Stimulated activated CD4-positive, alpha-beta T cell treated with anti-CD3 and anti-CD28 coated beads, TNF-alpha, amount 100 ng/mL, for 1 hour (primary cell): ENCODE measurements around the gene TAF12.
"Not testable (repeated sequence)": the region's sequence is repeated elsewhere in the genome, so short reads cannot be mapped to it uniquely, and the experiment has no call there.

ENCODE experiments used
- DNase-seq, 3 donors: peaks; one replicate each; pipeline ENCODE4 v3.0.0-alpha.2; 2020; ENCODE audit warnings: low read depth in 3 of 3, low spot score in 1 of 3

Gene TAF12, protein sequence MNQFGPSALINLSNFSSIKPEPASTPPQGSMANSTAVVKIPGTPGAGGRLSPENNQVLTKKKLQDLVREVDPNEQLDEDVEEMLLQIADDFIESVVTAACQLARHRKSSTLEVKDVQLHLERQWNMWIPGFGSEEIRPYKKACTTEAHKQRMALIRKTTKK

DNA sequence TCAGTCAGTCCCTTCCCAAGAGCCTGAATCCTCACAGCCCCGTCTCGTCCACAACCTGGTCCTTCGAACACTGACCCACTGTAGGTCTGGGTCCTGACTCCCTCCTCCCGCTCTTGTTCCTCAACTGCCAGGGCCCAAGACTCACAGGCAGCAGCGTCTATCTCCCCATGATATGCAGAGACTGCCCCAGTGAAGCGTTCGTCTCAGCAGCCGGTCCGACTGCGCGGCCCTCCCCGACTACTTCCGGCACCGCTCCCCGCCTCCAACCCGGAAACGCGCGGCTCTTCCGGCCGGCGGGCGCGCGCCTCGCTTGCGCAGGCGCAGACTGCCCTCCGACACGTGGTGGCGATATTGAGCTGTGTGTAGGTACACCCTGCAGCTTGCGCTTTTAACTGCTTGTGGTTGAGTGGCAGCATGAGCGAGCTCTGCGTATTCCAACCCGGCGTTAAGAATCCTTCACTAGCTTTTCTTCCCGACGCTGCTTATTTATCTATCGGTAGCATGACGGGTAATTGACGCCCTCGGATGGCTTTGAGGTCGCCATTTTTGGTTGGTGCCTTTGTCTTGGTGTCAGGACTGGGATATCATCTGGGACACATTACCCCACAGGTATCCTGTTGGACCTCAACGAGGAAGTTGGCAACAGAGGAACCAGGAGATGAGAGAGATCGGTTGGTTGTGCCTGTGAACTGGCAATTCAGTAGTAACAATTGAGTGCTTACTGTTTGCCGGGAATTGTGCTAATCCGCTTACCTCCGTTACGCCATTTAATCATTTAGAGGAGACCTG lies at the start of gene TAF12:
Gene TAF12, minus strand, starts transcription at position 221 of the 789 bp plus-strand sequence. CDS start 20,986 bp downstream, outside the sequence.
- DNase-seq, result peak; percentile 81 to 92 (median 85)

DNA sequence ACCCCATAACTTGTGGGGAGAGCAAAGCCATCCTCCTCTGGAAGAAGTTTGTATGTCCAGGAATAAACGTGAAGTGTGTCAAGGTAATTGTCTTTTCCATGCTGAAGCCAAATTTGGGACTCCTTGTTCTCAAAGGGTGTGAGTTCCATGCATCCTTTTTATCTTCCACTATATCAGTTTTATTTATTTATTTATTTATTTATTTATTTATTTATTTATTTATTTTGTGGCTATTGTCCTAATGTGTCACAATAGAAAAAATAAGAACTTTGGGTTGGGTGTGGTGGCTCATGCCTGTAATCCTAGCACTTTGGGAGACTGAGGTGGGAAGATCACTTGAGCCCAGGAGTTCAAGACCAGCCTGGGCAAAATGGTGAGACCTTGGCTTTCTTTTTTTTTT lies 48.8 kb upstream of the TAF12 start:
- DNase-seq, result not testable (repeated sequence)

DNA sequence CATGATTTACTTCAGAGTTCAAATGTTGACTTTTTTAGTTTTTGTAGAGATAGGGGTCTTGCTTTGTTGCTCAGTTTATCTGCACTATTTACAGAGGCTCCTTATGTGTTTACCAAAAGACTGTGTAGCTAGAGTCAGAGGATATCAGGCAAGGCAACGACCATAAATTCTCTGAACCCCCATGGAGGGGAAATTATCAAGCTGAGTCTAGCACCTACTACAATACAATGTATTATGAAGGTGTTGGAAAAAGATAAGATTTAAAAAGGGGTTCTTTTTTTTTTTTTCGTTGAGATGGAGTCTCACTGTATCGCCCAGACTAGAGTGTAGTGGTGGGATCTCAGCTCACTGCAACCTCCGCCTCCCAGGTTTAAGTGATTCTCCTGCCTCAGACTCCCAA lies 42.1 kb upstream of the TAF12 start:
- no peak for DNase-seq

DNA sequence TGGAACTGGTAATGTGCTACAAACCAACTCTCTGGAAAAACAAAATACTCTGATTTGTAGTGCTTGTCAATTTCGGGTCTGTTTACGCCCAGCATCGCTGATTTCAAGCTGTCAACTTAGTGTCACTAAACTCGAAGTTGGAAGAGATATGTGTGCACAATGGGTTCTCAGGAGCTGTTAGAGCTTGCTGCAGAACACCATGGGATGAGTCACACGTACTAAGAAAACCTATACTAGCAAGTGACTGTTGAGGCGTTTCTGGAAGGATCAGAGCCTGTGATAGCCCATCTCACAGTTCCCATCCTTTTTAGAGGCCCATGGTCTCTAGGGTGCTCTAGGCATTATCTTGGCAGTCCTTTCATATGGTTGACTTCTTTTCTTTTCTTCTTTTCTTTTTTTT lies 40.0 kb upstream of the TAF12 start:
- DNase-seq, result no peak

DNA sequence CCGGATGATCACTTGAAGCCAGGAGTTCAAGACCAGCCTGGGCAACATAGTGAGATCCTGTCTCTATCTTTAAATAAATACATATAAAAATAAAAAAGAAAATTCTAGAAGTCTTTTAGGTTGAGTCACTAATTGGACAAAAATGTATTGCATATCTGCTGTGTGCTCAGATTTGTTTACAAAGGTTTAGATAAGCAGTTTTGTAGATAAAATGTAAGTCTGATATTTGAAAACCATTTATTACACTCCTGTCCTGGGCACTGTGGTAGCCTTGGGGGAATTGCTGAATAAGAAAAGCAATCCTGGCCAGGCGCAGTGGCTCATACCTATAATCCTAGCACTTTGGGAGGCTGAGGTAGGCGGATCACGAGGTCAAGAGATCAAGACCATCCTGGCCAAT lies 37.3 kb upstream of the TAF12 start:
- DNase-seq, result no peak

DNA sequence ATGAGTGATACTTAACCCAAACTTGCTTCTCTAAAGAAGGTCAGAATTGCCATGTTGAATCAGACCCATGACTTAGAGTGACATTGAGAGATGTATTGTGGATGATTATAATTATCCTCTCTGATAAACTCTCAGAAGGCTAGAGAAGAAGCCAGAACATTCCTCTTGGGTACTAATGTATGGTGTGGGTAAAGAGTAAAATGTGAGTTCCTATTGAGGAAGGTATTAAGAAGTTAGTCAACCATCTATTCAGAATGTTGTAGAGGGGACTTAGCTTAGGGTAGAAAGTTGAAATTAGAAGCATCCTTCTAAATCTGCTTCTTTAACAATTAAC lies 33.0 kb upstream of the TAF12 start:
- DNase-seq, result no peak

DNA sequence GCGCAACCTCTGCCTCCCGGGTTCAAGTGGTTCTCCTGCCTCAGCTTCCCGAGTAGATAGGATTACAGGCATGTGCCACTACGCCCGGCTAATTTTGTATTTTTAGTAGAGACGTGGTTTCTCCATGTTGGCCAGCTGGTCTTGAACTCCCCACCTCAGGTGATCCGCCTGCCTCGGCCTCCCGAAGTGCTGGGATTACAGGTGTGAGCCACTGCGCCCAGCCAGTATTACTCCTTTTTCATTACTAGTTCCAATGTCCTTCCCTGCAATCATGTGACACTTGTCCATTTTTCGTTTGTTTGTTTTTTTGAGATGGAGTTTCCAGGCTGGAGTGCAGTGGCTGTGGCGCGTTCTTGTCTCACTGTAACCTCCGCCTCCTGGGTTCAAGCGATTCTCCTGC lies 30.1 kb upstream of the TAF12 start:
- not testable (repeated sequence) for DNase-seq

DNA sequence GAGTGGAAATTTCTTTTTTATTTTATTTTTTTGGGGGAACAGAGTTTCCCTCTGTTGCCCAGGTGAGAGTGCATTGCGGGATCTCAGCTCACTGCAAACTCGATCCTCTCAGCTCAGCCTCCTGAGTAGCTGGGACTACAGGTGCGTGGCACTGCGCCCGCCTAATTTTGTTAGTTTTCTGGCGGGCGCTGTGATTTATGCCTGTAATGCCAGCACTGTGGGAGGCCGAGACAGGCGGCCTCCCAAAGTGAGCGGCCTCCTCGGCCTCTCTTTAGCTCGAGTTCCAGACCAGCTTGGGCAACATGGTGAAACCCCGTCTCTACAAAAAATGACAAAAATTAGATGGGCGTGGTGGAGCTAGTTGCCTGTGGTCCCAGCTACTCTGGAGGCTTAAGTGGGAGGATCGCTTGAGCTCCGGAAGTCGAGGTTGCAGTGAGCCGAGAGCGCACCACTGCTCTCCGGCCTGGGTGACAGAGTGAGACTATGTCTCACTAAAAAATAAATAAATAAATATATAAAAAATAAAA lies 28.4 kb upstream of the TAF12 start:
- no peak for DNase-seq

DNA sequence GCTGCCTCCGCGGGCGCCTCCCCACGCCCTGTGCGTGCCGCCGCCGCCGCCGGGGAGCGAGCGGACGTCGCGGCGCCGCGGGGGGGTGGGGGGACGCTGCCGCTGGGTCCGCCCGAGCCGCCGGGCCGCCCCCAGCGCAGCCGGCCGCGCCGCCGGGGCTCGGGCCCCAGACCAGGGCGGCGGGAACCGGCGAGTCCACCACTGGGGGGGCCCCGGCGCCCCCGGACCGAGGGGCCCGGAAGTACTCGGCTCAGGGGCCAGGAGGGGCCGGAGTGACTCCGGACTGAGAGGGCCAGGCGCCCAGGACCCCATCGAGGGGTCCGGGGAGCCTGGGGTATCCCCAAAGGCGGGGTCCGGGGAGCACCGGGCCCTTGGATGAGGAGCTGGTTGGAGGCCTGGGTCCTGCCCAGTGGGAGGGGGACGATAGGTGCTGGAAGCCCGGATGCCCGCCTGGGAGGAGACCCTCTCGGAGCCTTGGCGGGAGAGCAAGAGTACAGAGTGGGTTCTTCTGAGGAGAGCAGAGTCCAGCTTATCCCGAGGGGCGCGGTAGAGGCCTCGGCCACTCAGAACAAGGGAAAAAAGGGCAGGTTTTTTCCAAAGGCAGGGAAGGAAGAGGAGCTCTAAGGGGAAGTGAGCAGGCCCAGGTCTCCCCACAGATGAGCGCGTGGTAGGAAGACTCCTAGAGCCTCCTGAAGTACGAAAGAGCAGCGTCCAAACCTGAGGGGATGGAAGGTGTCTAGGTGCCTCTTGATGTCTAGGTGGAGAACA lies 26.3 kb upstream of the TAF12 start:
- DNase-seq, result peak in 2 of 3 donors; percentile 8 to 59

DNA sequence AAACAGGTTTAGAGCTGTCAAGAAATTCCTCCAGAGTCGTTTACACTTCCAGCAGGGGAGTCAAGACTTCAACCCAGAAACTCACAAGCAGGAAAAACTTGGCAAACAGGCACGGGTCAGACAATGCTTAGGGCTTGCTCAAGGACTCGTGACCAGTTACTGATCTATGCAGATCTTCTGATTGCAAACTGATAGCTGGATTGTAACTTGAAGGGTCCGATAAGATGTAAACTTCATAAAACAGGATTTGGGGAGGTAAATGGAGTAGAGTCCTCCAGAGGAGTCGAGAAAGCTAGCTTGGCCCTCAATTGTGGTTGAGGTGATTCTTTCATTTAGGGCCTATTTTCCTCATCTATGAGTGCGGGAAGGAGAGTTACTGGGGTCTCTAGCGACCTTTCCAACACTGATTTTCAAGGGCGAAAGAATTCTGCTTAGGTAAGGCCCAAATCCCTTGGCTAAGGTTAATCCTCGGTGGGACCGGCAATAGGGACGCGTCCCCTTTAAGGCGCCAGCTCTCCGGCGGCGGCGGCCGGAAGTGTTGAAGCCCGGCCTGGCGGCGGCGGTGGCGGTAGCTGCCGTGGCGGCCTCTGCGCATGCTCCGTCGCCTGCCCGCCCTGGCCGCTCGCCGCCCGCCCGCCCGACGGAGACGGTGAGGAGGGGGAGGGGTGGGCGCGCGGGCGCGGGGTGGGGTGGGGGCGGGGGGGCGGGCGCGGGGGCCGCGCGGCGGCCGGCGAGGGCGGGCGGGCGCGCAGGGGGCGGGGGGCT lies 25.5 kb upstream of the TAF12 start, which contains the start of gene GMEB1:
Gene GMEB1, plus strand, starts transcription at position 594 of the 765 bp plus-strand sequence. CDS start 14,829 bp downstream, outside the sequence.
- peak; percentile 54 to 73 (median 73) for DNase-seq

DNA sequence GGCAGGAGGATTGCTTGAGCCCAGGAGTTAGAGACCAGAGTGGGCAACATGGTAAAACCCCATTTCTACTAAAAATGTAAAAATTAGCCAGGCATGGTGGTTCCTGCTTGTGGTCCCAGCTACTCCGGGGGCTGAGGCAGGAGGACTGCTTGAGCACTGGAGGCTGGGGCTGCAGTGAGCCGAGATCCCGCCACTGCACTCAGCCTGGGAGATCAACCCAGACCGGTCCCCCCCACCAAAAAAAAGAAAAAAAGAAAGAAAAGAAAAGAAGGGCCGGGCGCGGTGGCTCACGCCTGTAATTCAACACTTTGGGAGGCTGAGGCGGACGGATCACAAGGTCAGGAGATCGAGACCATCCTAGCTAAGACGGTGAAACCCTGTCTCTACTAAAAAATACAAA lies 23.9 kb upstream of the TAF12 start:
- DNase-seq, result no peak

DNA sequence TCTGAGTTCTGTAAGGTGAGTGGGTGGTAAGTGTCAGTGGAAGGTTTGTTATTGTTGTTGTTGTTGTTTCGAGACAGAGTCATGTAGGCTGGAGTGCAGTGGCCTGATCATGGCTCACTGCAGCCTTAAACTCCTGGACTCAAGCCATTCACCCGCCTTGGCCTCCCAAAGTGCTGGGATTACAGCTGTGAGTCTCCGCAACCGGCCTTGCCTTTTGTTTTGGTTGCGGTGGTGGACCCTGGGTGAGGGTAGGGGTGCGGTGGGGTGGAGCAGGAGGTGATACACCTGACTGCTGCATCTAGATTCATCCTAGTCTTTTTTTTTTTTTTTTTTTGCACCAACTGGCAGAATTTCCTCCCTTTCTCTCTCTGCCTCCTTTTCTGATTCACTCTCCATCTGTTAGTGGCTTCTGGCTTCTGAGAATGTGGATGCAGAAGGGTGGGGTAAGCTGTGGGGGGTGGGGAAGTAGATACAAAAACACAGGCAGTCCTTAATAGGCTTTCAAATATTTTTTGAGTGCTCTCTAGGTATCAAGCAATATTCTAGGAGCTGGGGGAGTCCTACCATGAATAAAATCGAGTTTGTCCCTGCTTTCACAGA lies 21.1 kb upstream of the TAF12 start:
- DNase-seq, result no peak

DNA sequence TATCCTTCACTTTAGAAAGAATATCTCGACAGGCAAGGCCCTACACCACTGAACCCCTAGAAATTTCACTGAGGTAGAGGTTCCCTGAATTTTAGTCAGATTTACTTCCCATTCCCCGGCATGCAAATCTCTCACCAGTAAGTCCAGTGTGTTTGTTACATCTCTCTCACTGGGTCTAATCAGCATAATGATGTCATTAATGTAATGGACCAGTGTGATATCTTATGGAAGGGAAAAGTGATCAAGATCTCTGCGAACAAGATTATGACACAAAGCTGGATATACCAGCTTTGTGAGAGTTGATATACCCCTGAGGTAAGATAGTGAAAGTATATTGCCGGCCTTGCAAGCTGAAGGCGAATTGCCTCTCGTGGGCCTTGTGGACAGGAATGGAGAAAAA lies 13.5 kb upstream of the TAF12 start:
- no peak for DNase-seq

DNA sequence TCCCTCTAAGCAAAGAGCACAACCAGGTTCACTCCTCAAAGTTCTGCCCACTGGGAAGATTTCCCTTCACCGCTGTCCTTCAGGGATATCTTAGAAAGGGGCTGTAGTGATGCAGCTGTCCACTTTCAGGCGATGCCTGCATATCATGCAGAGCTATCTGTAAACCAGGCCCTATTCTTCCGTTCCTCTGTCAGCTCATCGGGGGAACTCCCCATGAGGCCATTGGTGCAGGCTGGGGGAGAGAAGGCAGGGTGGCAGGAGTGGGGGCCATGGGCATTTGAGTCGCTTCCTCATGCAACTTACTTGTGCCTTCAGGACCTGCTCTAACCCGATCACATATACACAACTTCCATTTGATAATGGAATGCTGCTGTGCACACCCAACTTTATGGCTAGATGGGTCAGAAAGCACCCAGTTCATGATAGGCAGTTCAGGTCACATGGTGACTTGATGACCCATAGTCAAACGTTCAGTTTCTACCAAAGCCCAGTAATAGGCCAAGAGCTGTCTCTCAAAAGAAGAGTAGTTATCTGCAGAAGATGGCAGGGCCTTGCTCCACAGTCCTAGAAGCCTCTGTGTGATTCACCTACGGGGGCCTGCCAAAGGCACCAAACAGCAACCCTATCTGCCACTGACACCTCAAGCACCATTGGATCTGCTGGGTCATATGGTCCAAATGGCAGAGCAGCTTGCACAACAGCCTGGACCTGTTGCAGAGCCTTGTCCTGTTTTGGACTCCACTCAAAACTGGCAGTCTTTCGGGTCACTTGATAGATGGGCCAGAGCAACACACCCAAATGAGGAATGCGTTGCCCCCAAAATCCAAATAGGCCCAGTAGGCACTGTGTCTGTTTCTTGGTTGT lies 12.8 kb upstream of the TAF12 start:
- DNase-seq, result not testable (repeated sequence)

DNA sequence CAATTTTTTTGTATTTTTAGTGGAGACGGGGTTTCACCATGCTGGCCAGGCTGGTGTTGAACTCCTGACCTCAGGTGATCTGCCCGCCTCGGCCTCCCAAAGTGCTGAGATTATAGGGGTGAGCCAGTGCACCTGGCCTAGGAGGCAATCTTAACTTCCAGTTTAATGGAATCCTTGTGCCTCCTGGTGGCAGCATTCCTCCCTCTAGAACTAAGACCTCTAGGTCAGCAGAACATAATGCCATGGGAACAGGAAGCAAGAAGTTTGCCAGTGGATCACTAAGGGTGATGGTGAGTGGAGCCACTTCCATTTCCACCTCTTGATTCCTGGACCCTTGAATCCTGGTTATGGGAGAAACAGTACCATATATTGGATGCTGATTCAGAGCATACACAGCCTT lies 11.0 kb upstream of the TAF12 start:
- not testable (repeated sequence) for DNase-seq

DNA sequence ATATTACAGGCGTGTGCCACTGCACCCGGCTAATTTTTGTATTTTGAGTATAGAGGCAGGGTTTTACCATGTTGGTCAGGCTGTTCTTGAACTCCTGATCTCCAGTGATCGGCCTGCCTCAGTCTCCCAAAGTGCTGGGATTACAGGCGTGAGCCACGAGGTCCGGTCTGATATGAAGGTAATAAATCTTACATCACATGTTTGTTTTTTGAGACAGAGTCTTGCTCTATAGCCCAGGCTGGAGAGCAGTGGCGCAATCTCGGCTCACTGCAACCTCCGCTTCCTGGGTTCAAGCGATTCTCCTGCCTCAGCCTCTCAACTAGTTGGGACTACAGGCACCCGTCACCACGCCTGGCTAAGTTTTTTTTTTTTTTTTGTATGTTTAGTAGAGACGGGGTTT lies 10.2 kb upstream of the TAF12 start:
- not testable (repeated sequence) for DNase-seq

DNA sequence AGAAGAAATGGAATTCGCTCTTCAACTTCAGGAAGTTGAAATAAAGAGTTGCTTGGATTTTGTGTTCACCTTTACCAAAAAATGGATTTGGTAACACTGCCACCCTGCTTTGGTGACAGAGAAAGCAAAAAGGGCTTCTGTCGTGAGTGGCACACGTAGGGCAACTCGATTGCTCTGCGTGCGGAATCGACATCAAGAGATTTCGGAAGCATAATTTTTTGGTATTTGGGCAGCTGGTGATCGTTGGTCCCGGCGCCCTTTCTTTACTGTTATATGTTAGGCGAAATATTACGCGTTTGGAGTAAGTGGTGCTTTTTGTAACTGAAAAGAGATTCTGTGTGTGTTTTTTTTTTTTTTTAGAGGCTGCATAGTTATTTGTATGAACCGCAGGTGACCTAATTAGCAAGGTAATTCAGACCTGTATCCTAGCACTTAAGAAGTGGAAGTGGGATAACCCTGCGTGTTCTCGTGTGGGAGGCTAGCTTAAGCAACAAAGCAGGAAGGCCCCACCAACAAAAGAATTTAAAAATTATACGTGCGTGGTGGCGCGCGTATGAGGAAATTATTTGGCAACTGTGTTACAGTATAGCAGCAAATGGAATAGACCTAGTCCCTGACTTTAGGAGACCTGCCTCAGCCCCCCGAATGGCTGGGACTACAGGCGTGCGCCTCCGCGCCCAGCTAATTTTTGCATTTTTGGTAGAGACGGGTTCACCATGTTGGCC lies 5.8 kb upstream of the TAF12 start, which contains the start of gene RNU11:
Gene RNU11, plus strand, starts transcription at position 127 of the 725 bp plus-strand sequence.
- DNase-seq, result peak; percentile 74 to 77 (median 74)

DNA sequence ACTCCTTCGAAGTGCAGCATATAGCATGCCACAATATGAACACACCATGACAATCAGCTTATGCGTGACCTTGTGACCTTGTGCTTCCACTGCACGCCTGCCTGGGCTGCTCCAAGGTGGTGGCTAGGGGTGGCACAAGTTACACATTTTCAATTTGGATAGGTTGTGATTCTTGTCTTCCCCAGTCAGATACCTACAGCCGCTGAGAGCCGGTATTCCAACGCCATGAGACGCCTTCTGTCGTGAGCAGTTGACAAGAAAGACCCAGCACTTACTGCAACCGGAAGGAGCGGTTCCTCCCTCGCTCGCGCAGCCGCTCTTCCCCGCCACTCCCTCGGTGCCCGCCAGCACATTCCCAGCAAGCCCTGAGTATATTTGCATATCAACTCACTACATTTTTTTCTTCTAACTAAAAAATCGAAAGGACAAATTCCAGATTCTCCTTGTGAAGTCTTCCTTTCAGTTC lies 5.2 kb upstream of the TAF12 start:
- peak; percentile 63 to 78 (median 78) for DNase-seq

DNA sequence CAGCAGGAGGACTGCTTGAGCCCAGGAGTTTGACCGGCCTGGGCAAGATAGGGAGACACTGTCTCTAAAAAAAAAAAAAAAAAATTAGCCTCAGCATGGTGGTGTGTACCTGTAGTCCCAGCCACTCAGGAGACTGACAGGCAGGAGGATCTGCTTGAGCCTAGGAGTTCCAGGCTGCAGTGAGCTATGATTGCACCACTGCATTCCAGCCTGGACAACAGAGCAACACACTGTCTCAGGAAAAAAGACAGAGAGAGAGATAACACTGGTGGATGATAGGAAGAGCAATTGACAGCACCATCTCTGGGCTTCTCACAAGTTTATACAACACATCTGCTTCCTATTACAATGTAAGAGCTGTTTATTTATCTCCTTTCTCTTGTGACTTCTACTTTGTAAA lies 3.2 kb upstream of the TAF12 start:
- no peak for DNase-seq
